Lower leg skin (tissue), 3 donors: ENCODE results near the gene ZNF440.
"Not testable (repeated sequence)": the region's sequence is repeated elsewhere in the genome, so short reads cannot be mapped to it uniquely, and the experiment has no call there.

Source experiments
- POLR2A ChIP-seq, 2 donors: fragments of 450-650 bp; IDR thresholded peaks; one replicate each; pipeline ENCODE4 v1.6.1; 2016 to 2017; ENCODE audit warnings: antibody characterized with exemption in 2 of 2, mild to moderate bottlenecking in 1 of 2, moderate library complexity in 1 of 2
- TF ChIP-seq, protein P1 (sequence below), 3 donors: fragments of 450-650 bp; IDR thresholded peaks; one replicate each; pipeline ENCODE4 v1.5.1; 2016; ENCODE audit warnings: antibody characterized with exemption in 3 of 3, mild to moderate bottlenecking in 3 of 3, moderate library complexity in 2 of 3

DNA sequence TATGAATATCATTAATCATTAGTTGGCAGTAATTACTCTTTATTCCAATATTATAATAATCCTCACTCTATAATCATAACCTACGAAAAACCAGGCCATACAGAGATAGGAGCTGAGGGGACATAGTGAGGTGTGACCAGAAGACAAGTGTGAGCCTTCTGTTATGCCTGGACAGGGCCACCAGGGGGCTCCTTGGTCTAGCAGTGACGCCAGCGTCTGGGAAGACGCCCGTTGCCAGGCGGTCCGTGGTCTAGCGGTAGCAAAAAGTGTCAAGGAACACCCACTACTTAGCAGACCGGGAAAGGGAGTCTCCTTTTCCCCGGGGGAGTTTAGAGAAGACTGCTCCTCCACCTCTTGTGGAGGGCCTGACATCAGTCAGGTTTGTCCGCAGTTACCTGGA is 42.6 kb upstream of the ZNF440 start:
- TF ChIP-seq, protein P1, sequence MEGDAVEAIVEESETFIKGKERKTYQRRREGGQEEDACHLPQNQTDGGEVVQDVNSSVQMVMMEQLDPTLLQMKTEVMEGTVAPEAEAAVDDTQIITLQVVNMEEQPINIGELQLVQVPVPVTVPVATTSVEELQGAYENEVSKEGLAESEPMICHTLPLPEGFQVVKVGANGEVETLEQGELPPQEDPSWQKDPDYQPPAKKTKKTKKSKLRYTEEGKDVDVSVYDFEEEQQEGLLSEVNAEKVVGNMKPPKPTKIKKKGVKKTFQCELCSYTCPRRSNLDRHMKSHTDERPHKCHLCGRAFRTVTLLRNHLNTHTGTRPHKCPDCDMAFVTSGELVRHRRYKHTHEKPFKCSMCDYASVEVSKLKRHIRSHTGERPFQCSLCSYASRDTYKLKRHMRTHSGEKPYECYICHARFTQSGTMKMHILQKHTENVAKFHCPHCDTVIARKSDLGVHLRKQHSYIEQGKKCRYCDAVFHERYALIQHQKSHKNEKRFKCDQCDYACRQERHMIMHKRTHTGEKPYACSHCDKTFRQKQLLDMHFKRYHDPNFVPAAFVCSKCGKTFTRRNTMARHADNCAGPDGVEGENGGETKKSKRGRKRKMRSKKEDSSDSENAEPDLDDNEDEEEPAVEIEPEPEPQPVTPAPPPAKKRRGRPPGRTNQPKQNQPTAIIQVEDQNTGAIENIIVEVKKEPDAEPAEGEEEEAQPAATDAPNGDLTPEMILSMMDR (IDR thresholded peaks at IDR 0.05): not testable (repeated sequence)
- not testable (repeated sequence) for TF ChIP-seq POLR2A (IDR thresholded peaks at IDR 0.05)
